ENCODE measurements around the gene TSPAN7. TPM values are rescaled to one million over a fixed set of nuclear protein-coding genes. Genes with fewer than 3 reads are reported as not detected.

The TSPAN7 gene
- total and polyA plus RNA-seq, 2 donors (not counting 3 experiments of a cell fraction or from before 2014, with no cell fraction given), result 3.2 to 5.2 TPM

GRCh38 chrX:38563030-38563429 lies 1.7 kb downstream of the TSPAN7 start:
- Histone ChIP-seq H3K9me3 (replicated peaks; ENCODE audit: control insufficient read depth, insufficient read depth, low read length) (no peaks in the 10 kb centered on the region), H2AFZ (ENCODE audit: low read depth, low read length) (peak overlapping the region; percentile 59), H3K79me2 (ENCODE audit: control insufficient read depth, insufficient read depth, low read length) (no peaks in the 10 kb centered on the region), H3K4me3 (replicated peaks in 1 of 3; ENCODE audit: insufficient read depth in 1 of 3, low read depth in 1 of 3, low read length in 3 of 3) (peak overlapping the region in 1 of 3 experiments; percentile 50), H4K20me1 (replicated peaks; ENCODE audit: control insufficient read depth, extremely low read depth, insufficient read depth, low read length) (no peaks in the 10 kb centered on the region), H3K36me3 (ENCODE audit: control insufficient read depth in 2 of 2, extremely low read depth in 1 of 2, insufficient read depth in 2 of 2, low read length in 2 of 2) (no peaks in the 10 kb centered on the region), H3K27me3 (ENCODE audit: control insufficient read depth in 2 of 2, insufficient read depth in 2 of 2, low read length in 2 of 2) (no peaks in the 10 kb centered on the region), H3K27ac (ENCODE audit: insufficient read depth, low read depth, low read length) (no peak overlapping the region), H3K9me1 (replicated peaks; ENCODE audit: control insufficient read depth, extremely low read depth, insufficient read depth, low read length) (no peaks in the 10 kb centered on the region), H3K9ac (replicated peaks; ENCODE audit: extremely low read depth, insufficient read depth, low read length) (no peak overlapping the region), H3K4me2 (ENCODE audit: insufficient read depth, low read length) (peak overlapping the region; percentile 36), H3K4me1 (ENCODE audit: control insufficient read depth, extremely low read depth, insufficient read depth, low read length) (peaks cover 16% of the 10 kb centered on the region)
- ChIA-PET CTCF (no interaction called here), POLR2A (no interaction called here)
- intact Hi-C loops (cut with micrococcal nuclease), result no loop called here
- no peak for DNase-seq (ENCODE audit: low read depth, low spot score)
- no TSS peak for BruUV-seq (replicated peaks)
- dilution Hi-C loops (cut with MboI; ENCODE audit: extremely low pct_ligation_motif_present, low sequenced_read_pairs), result no loop called here
- TF ChIP-seq GATA2 (IDR thresholded peaks at IDR 0.05; ENCODE audit: insufficient read depth, insufficient read length, low read depth, low read length) (no peak), MAX (IDR thresholded peaks at IDR 0.05; ENCODE audit: insufficient read depth, insufficient read length) (no peak), MYC (IDR thresholded peaks at IDR 0.05; ENCODE audit: low read depth, low read length) (no peak), FOS (IDR thresholded peaks at IDR 0.05; ENCODE audit: borderline replicate concordance, insufficient read depth, low read length) (no peak), POLR2A (IDR thresholded peaks at IDR 0.05; ENCODE audit: low read depth, low read length) (no peak), POLR2AphosphoS5 (IDR thresholded peaks at IDR 0.05; ENCODE audit: insufficient read depth, low read depth, low read length) (no peak), JUN (IDR thresholded peaks at IDR 0.05; ENCODE audit: borderline replicate concordance, insufficient read depth, insufficient read length, low read depth) (no peak), EZH2 (IDR thresholded peaks at IDR 0.05; ENCODE audit: borderline replicate concordance, low read depth, low read length, severe bottlenecking) (no peak)
- TF ChIP-seq, protein P1, sequence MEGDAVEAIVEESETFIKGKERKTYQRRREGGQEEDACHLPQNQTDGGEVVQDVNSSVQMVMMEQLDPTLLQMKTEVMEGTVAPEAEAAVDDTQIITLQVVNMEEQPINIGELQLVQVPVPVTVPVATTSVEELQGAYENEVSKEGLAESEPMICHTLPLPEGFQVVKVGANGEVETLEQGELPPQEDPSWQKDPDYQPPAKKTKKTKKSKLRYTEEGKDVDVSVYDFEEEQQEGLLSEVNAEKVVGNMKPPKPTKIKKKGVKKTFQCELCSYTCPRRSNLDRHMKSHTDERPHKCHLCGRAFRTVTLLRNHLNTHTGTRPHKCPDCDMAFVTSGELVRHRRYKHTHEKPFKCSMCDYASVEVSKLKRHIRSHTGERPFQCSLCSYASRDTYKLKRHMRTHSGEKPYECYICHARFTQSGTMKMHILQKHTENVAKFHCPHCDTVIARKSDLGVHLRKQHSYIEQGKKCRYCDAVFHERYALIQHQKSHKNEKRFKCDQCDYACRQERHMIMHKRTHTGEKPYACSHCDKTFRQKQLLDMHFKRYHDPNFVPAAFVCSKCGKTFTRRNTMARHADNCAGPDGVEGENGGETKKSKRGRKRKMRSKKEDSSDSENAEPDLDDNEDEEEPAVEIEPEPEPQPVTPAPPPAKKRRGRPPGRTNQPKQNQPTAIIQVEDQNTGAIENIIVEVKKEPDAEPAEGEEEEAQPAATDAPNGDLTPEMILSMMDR (IDR thresholded peaks at IDR 0.05; ENCODE audit: extremely low read depth in 1 of 2, insufficient read depth in 1 of 2, low read depth in 1 of 2, low read length in 2 of 2), result no peak
- no peak for FAIRE-seq
